HG03196 (cell line): ENCODE results near the gene PXYLP1.

Experiments used
- ATAC-seq: cut with Tn5 transposase; IDR thresholded peaks from one replicate; pipeline ENCODE4 v1.9.1; 2021; ENCODE audit not compliant: unreplicated experiment

PXYLP1 gene

DNA sequence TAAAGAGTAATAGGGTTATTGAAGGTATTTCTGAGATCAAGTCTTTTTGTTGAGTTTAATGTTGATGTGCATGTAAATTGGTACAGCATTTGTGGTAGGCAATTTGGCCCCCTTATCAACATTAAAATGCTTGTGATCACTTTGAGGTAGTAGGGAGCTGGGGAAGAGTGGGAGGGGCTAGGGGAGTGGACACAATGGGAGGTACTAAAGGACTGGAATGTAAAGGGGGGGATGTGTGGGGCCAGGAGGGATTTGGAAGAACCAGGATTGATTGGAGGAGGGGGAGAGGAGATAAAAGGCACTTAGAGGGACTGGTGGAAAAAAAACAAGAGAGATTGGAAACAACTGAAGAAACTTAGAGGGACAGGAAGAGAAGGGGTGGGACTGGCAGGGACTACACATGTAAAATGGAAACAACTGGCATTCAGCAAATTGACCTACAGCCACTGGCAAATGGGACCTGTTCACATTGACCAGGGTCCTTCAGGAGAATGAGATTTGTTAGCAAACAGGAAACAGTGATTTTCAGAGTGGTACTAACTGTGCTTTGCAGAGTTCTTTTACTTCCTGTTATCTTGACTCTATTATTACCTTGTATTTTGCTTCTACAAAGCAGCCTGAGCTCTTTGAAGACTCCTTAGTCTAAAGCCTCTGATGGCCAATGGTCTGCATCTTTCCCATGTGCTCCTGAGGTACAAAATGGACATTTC, 88.9 kb downstream of the PXYLP1 start:
- ATAC-seq = no peak

DNA sequence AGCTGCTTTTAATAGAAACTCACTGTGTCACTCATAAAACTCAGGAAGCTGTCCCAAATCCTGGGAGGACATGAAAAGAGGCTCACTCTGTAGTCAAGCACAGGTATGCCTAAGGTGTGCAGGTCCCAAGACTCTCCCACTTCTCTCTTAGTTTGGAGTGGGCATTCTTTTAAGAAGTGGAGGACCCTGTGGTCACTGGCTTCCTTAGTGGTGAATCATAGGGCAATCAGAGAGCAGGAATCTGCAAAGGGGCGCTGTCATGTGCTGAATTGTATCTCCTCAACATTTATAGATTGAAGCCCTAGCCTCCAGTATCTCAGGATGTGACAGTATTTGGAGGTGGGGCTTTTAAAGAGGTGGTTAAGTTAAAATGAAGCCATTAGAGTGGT, 89.5 kb downstream of the PXYLP1 start:
- no peak for ATAC-seq

DNA sequence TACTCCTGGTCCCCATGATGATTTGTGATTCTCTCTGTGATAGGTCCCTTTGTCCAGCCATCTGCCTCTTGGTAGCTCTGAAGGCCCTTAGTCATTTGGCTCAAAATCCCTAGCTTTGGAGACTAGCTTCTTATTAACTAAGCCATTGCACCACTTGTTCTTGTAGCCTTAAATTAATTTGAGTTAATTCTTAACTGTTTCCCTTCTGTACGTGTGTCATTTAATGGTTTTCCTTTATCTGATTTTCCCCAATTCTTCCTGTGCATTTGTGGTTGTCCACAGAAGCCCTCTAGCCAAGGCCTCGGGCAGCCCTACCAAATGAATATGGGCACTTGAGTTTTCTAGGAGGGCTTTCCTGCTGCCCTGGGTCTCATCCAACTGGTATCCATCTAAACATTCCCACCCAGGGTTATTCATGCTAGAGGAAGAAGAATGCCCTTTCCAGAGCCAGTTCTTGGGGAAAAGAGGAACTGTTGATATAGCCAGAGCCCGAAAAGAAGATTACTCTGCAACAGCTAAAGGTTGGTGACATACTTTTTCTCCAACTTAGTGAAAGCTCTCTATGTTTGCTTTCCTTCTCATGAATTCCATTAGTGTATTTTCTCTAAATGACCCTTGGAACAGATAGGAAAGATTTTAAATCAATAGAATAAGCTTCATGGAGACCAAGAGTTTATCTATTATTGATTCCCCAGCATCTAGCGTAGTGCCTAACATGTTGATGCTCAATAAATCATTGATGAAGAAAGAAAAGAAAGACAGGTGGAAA, 92.5 kb downstream of the PXYLP1 start:
- ATAC-seq = no peak

DNA sequence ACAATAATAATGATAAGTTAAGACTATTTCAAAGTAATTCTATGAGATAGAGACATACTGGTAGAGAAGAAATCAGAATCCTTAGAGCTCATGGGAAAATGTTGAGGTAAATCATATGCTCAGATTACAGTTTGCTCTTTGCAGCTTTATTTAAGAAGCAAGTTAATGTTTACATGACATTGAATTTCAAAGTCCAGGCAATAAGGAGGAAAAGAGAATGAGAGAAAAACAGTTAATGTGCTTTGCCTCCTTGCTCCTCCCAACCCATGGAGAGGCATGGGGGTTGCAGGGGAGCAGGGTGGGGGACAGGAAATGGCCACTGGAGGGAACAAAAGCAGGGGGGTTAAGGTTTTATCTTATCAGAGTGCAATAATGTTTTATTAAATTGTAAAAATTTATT, 94.5 kb downstream of the PXYLP1 start:
- no peak for ATAC-seq

DNA sequence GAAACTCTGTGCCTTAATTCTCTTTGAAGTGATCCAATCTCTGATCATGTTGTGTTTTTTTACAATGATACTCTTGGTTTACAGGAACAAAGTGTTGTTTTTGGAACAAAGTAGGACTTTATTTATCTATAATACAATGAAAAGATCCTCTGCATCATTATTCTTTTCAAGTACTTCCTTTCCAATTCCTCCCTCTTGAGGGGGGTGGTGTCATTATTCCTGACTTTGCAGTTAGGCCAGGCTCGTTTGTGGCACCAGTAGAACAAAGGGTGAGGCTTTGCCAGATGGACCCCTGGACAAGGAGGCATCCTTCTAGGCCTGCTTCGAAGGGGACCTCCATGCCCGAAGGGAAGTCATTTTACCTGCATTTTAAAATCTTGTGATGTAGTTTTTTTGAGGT, 95.0 kb downstream of the PXYLP1 start:
- no peak for ATAC-seq

DNA sequence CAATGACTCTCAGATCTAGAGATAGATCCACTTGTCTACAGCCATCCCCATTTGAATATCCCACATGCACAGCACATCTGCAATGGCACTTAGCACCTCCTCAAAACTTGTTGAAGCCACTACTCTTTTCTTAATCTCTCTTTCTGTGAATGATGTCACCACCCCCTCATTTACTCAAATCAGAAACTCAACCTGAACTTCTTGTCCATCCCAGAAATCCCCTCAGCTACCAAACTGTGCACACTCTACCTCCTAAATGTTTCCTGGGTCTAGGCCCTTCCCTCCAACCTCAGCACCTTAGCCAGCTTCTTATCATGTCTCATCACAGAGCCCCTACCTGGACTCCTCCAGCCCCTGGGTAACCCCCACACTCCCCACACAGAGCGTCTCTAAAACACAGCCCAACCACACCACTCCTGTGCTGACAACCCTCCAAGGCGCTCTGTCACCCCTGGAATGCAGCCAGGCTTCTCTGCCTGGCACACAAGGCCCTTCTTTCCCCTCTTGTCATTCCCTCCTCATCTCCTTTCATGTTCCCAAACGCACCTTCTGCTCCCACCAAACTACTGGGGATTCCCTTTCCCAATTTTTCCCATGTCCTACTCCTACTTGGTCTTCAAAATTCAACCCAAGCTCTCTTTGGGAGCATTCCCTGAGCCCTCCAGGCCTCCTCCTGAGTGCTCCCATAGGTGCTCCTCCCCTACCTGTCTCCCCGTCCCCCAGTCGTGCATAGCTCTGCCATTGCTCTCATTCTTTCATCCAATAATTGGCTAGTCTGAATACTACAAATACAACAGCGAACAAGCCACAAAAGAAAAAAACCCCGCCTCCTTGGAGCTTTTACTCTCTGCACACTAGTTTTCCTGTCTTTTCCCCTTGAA, 96.9 kb downstream of the PXYLP1 start:
- ATAC-seq = no peak

DNA sequence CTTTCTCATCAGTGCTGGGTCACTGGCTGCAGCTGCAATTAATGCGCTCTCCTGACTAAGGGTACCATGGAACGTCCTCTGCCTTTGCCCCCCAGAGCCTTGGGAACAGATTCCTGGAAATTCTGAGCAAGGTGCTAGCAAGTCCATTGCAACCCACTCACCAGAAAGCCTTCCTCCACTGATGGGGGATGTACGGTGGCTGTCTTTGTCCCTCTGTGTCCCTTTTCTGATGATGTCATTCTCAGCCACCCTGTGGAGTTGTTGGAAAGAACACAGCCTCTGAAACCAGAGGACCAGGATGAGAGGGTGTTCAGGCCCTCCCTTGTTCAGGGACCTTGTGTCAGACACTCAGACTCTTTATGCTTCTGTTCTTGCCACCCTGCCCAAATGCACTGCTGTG, 98.6 kb downstream of the PXYLP1 start:
- ATAC-seq = no peak

DNA sequence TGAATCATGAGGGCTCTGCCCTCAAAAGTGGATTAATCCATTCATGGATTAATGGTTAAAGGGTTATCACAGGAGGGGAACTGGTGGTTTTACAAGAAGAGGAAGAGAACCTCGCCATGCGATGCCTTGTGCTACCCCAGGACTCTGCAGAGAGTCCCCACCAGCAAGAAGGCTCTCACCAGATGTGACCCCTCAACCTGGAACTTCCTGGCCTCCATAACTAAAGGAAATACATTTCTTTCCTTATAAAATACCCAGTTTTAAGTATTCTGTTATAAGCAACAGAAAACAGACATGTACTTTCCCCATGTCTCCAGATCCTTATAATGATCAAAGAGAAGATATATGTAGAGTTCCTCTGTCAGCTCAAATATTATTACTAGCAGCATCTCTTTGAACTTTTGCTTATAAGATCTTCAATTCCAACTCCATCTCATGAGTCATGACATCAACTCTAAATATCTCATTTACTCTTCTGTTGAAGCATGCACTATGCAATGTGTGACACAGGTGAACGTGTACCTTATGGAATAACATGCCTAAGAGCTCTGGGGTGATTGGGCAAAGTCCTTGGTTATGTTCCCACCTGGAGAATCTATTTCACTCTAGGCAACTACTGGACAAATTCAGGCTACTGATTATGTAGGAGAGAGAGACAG, 99.2 kb downstream of the PXYLP1 start:
- ATAC-seq = no peak

DNA sequence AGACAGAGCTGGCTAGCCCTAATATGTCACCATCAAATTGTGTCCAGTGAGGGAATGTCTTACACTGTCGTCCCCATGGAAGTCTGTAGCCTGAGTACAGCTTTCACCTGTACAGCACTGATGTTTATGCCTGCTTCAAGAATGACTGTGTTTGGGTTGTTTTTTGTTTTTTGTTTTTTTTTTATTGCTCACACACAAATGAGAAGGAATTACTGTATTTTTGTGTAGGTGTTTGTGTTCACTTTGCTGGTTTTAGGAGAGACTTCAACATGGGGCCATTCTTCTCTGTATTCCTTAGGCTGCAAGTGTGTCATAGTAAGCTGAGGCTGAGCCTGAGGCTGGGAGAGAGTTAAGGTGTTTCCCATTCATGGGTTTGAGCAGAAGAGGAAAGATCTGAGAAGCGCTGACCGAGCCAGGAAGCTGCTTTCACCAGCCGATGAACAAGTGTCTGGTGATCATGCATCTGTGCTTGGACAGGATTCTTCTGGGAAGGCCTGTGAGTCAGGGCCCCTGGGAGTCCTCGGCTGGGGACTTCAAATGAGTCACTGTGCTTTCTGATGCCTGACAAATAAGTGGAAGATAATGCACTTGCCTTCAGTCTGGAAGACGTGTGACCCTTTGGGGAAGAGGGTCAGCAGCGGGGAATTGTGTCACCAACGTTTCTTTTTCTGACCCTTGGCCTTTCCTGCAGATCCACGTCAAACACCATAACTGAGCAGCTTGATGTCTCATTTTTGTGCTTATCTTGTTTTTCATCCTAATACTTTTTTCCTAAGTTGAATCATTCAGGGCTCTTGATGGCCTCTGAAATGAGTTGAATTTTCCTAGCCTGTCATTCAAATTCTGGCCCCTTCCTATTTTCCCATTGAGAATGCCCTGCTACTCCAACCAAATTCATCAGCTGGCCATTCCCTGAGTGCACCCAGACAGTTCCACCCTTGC, 100.0 kb downstream of the PXYLP1 start:
- peak; percentile 43 for ATAC-seq

DNA sequence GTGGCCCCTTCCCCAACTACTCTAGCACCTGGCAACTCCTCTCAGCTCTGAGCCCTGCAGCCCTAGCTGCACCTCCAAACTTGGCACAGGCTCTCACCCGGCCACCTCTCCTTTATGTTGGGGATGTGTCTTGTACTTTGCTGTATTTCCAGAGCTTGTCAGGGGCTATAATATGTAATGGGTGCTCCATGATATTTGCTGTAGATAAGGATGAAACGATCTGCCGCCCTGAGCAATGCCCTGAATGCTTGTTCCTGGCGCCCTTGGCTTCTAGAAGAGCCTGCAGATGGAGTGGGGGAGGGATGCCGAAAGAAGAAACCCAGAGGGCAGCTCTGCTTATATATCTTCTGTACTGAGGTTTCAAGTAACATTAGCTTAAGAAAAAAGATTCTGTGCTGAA, 100.8 kb downstream of the PXYLP1 start:
- ATAC-seq = no peak

DNA sequence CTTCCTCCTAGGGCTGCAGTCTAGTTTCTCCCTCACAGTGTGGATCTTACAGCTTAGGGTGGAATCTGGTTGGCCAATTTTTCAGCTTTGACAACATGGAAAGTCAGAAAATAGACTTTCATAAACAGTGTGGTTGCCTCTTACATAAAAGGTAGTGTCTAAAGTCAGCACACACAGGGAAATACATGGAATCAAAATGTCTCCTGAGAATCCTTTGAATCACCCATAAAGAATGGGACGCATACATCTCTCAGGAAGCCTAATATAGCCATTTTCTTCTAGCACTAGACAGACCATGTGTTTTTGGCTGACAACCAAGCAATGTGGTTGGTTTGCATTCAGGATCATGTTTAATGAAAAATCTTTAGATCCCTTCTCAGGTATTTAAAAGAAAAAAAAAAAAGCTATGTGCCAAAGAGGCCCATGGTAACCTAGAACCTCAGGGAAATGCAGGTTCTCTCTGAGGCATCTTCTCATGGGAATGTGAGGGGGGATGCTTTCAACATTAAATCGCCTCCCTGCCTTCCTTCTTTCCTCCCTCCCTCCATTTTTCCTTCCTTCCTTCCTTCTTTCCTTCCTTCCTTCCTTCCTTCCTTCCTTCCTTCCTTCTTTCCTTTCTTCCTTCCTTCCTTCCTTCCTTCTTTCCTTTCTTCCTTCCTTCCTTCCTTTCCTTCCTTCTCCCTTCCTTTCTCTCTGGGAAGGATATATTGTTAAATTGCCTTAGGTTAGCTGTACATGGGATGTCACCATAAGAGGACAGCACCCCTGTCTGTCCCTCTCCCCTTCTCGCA, 102.4 kb downstream of the PXYLP1 start:
- ATAC-seq = no peak

DNA sequence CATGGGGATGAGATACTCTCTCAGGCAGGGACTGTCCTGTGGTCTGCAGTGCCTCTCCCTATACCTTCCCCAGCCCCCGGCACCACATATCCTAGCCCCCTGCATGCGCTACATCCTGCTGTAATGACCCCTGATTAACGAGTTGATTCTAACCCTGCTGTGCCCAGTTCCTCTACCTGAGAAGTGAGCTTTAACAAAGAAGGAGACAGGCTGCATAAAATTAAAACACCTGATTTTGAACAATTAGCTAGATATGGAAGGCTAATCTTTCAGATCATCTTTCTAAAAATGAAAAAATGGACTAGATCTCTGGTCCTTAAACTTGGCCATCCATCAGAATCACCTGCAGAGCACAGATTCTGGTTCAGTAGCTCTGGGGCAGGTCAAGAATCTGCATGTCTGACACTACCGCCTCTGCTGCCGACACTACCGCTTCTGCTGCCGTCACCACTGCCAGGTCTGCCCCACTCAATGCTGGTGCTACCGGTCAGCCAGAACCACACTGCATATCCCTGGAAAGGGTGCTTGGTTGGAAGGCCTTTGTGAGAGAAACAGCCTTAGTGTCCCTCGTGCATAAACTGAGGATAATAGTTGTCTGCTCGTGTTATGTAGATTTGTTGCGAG, 103.1 kb downstream of the PXYLP1 start:
- ATAC-seq = no peak

DNA sequence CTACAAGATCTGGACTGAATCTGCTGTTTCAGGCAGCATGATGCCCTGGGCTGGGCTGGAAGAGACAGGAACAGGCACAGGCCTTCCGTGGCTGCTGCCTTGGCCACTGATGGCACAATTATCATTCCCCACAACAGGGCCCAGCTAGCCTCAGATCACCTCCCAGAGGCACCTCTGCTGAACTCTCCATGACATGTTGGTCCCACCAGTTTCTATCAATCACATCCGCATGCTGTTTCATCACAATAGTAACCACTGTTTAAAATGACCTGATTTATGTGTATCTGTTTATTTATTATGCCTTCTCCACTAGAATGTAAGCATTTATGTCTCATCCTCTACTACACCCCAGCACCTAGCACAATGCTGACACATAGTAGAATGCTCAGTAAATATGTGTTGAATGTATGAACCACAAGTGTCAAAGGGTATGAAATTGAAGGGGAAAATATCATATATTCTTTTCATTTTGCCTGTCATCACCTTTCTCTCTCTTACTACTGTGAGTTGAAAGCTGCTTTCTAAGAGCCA, 104.0 kb downstream of the PXYLP1 start:
- ATAC-seq = no peak

DNA sequence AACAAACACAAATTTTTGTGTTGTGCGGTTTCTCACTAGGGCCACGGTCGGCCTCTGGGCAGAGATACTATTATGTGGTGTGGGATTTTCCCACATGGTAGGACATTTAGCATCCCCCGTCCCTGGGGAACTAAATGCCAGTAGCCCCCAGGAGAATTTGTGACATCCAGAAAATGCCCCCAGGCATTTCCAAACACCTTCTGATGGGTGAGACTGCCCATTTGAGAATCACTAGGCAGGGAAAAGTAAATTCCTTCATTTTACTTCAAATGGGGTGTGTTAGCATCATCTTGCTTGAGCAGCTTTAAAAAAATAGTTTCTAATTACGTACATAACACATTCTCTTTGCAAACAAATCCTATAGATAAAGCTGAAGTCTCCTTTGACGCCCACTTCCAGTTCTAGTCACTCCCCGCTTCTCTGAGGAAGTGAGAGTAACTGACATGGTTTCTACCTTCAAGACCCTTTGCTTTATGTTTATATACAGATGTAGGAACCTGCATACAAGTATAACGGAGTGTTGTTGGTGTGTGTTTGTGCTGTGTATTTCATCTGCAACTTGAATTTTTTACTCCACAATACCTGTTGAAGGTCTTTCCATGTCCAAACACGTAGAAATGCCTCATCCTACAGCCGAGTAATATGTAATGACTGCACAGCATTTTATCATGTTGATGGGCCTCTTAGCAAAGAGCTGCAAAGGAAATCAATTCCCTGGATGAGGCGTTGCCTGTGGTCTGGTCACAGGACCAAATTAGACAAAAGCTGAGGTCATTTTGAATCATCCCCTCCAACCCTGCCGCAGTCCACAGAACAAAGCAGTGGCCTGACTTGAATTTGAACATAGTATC, 105.3 kb downstream of the PXYLP1 start:
- peak; percentile 84 for ATAC-seq

DNA sequence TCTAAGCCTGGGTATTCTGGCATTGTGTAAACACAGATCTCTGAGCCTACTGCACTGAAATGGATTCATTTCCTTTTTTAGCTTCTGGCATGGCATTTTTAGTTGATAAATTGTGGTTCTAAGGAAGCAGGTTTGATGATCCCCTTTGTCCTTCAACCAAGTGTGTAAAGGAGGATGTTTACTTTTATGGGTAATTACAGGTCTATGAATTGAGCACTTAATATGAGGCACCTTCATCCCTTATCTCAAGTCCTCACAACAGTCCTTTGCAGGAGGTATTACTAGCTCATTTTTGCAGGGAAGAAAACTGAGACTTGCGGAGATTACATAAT, 105.9 kb downstream of the PXYLP1 start:
- ATAC-seq = no peak

DNA sequence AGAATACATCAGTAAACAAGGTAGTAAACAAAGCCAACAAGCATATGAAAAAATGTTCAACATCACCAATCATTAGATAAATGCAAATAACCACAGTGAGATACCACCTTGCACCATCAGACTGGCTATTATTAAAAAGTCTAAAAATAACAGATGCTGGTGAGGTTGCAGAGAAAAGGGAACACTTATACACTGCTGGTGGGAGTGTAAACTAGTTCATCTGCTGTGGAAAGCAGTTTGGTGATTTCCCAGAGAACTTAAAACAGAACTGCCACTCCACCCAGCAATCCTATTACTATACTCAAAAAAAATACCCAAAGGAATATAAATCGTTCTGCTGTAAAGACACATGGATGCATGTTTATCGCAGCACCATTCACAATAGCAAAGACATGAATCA, 106.4 kb downstream of the PXYLP1 start:
- ATAC-seq = no peak

DNA sequence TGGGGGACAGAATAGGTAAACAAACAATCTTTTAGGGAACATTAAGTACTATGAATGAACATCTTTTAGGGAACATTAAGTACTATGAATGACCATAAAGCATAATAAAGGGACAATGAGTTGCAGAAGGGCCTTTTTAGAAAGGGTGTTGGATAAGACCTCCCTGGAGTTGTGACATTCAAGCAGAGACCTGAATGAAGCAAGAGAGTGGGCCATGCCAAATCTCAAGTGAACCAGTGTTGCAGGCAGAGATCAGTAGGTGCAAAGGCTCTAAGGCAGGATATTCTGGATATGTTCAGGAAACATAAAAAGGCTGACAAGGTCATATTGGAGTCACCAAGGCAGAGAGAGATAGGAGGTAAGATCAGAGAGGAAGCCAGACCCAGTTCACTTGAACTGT, 107.3 kb downstream of the PXYLP1 start:
- ATAC-seq = no peak

DNA sequence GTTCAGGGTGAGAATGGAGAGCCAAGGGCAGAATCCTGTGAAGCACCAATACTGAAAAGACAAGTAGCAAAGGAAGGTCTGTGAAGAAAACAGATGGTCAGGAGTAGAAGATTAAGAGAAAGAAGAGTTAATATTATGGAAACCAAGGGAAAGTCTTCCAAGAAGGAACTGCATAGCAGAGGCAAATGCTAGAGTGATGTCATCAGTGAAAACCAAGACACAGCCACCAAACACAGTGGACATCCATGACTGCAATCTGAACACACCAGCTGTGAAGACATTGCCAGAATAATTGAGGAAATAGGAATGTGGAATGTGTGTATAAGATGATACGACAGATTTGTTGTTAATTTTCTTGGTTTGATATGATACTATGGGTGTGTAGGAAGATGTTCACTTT, 109.9 kb downstream of the PXYLP1 start:
- no peak for ATAC-seq
